ENCODE data around the gene ALG9.

ALG9 gene

GRCh38 chr11:111913997-111914396 lies 42.6 kb upstream of the ALG9 start:
- TF ChIP-seq, protein P1, sequence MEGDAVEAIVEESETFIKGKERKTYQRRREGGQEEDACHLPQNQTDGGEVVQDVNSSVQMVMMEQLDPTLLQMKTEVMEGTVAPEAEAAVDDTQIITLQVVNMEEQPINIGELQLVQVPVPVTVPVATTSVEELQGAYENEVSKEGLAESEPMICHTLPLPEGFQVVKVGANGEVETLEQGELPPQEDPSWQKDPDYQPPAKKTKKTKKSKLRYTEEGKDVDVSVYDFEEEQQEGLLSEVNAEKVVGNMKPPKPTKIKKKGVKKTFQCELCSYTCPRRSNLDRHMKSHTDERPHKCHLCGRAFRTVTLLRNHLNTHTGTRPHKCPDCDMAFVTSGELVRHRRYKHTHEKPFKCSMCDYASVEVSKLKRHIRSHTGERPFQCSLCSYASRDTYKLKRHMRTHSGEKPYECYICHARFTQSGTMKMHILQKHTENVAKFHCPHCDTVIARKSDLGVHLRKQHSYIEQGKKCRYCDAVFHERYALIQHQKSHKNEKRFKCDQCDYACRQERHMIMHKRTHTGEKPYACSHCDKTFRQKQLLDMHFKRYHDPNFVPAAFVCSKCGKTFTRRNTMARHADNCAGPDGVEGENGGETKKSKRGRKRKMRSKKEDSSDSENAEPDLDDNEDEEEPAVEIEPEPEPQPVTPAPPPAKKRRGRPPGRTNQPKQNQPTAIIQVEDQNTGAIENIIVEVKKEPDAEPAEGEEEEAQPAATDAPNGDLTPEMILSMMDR (IDR thresholded peaks at IDR 0.05; ENCODE audit: borderline replicate concordance, control extremely low read depth, extremely low read depth, insufficient read depth, missing control alignments) = no peak
- in situ Hi-C loops (cut with MboI; ENCODE audit: low sequenced_read_pairs, unreplicated experiment) = no loop called here
- no peak for DNase-seq (ENCODE audit: low spot score)

GRCh38 chr11:111913031-111913861 lies 41.9 kb upstream of the ALG9 start:
- in situ Hi-C loops (cut with MboI; ENCODE audit: low sequenced_read_pairs, unreplicated experiment) = no loop called here
- TF ChIP-seq, protein P1 (IDR thresholded peaks at IDR 0.05; ENCODE audit: borderline replicate concordance, control extremely low read depth, extremely low read depth, insufficient read depth, missing control alignments) = no peak
- DNase-seq (ENCODE audit: low spot score) = no peak

DNA sequence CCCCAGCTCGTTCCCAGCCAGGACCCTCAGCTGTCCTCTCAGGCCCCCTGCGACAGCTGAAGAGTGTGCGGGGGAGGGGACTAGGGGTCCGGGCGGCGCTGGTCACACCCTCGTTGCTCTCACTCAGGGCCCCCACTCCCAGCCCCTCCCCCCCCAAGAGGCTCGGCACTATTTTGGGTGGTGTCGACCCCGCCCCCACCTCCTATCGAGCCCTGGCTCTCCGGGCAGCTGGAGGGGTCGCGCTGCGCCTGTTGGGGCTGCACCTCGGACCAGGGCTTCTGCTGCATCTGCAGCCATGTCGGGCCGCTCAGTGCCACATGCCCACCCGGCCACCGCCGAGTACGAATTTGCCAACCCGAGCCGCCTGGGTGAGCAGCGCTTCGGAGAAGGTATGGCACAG lies 41.2 kb upstream of the ALG9 start, which contains the start of gene HSPB2:
Gene HSPB2, plus strand, starts transcription at position 200 of the 400 bp plus-strand sequence. Its CDS starts 96 bp downstream, at position 296.
- DNase-seq (ENCODE audit: low spot score) = no peak
- in situ Hi-C loops (cut with MboI; ENCODE audit: low sequenced_read_pairs, unreplicated experiment) = no loop called here
- TF ChIP-seq, protein P1 (IDR thresholded peaks at IDR 0.05; ENCODE audit: borderline replicate concordance, control extremely low read depth, extremely low read depth, insufficient read depth, missing control alignments) = no peak

- in situ Hi-C loops (cut with MboI; ENCODE audit: low sequenced_read_pairs, unreplicated experiment) = no loop called here
- TF ChIP-seq, protein P1 (IDR thresholded peaks at IDR 0.05; ENCODE audit: borderline replicate concordance, control extremely low read depth, extremely low read depth, insufficient read depth, missing control alignments) = no peak
- DNase-seq (ENCODE audit: low spot score) = no peak
Observed at GRCh38 chr11:111911563-111912401, 40.4 kb upstream of the ALG9 start, which contains the start of gene CRYAB. TSS of gene CRYAB (minus strand) at chr11:111911770. CDS start at chr11:111911724, 46 bp downstream.

GRCh38 chr11:111910676-111911562 lies 39.5 kb upstream of the ALG9 start:
- TF ChIP-seq, protein P1 (IDR thresholded peaks at IDR 0.05; ENCODE audit: borderline replicate concordance, control extremely low read depth, extremely low read depth, insufficient read depth, missing control alignments) = no peak
- DNase-seq (ENCODE audit: low spot score) = no peak
- in situ Hi-C loops (cut with MboI; ENCODE audit: low sequenced_read_pairs, unreplicated experiment) = no loop called here

Data from GM13976 (cell line).